ENCODE data around the gene FOXC1.

Gene FOXC1

DNA sequence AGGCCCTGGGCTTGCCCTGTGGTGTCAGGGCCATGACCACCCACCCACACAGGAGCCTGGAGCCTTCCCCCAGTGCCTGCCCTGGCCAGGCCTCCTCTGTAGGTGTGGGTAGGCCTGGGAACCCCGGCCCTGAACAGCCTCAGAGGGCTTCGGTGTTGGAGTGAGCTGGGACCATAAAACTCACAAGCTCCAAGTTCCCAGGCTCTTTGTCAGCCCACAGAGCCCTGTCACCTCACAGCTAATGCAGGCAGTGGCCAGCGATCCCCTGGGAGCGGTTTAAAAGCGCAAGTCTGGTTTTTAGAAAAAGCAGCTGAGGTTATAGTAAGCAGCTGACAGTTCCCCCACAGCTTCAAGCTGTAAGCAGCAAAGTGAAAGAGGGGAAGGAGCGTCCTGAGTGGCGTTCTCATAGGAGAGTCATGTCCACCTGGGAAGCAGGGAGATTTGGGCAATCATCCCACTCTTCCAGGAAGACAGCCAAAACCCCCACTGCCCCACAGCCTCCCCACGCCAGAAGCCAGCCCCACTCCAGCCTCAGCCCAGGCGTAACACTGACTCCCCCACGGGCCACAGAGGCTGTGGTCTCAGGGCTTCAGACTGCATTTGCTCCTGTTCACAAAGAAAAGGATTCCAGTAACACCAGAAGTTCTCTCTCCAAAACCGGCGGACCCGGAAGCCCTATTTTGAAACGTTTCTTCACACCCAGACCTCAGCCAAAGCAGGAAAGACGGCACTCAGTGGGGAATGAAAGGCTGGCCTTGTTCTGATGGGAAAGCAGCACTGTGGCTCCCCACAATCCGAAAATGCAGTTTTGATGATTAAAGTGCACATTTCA lies 34.3 kb upstream of the FOXC1 start:
- Histone ChIP-seq H3K36me3 (ENCODE audit: low read depth) (no peaks in the 10 kb centered on the region), H3K9me3 (ENCODE audit: severe bottlenecking) (no peaks in the 10 kb centered on the region), H3K4me1 (ENCODE audit: insufficient read depth, poor library complexity, severe bottlenecking) (no peaks in the 10 kb centered on the region), H3K27me3 (ENCODE audit: insufficient read depth, poor library complexity, severe bottlenecking) (no peaks in the 10 kb centered on the region), H3K4me3 (ENCODE audit: severe bottlenecking) (no peak overlapping the region), H3K27ac (ENCODE audit: poor library complexity, severe bottlenecking) (no peak overlapping the region)
- ATAC-seq (ENCODE audit: low read depth) (no peak), DNase-seq (ENCODE audit: low spot score) (no peak)
- TF ChIP-seq, protein P1, sequence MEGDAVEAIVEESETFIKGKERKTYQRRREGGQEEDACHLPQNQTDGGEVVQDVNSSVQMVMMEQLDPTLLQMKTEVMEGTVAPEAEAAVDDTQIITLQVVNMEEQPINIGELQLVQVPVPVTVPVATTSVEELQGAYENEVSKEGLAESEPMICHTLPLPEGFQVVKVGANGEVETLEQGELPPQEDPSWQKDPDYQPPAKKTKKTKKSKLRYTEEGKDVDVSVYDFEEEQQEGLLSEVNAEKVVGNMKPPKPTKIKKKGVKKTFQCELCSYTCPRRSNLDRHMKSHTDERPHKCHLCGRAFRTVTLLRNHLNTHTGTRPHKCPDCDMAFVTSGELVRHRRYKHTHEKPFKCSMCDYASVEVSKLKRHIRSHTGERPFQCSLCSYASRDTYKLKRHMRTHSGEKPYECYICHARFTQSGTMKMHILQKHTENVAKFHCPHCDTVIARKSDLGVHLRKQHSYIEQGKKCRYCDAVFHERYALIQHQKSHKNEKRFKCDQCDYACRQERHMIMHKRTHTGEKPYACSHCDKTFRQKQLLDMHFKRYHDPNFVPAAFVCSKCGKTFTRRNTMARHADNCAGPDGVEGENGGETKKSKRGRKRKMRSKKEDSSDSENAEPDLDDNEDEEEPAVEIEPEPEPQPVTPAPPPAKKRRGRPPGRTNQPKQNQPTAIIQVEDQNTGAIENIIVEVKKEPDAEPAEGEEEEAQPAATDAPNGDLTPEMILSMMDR (IDR thresholded peaks at IDR 0.05; ENCODE audit: poor library complexity, severe bottlenecking), result no peak

DNA sequence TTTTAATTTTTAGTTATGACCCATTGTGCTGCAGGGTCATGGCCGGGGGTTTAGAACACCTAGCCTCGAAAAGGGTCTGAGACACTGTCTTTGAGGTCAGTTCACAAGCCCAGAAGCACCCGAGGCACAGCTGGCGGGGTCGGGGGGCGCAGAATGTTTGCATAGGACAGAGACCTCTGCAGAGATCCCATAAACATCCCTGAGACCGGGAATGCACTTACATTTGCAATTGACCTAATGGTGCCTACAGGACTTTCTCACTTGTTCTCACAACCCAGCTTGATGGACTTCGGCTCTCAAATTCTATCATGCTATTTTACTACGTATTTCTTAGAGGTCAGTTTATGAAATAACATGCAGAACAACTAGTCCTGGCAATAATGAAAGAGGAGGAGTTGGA lies 33.5 kb upstream of the FOXC1 start:
- Histone ChIP-seq H3K4me3 (ENCODE audit: severe bottlenecking) (no peak overlapping the region), H3K27me3 (ENCODE audit: insufficient read depth, poor library complexity, severe bottlenecking) (no peaks in the 10 kb centered on the region), H3K27ac (ENCODE audit: poor library complexity, severe bottlenecking) (no peak overlapping the region), H3K4me1 (ENCODE audit: insufficient read depth, poor library complexity, severe bottlenecking) (no peaks in the 10 kb centered on the region), H3K36me3 (ENCODE audit: low read depth) (no peaks in the 10 kb centered on the region), H3K9me3 (ENCODE audit: severe bottlenecking) (no peaks in the 10 kb centered on the region)
- DNase-seq (ENCODE audit: low spot score), result no peak
- TF ChIP-seq, protein P1 (IDR thresholded peaks at IDR 0.05; ENCODE audit: poor library complexity, severe bottlenecking), result no peak
- no peak for ATAC-seq (ENCODE audit: low read depth)

DNA sequence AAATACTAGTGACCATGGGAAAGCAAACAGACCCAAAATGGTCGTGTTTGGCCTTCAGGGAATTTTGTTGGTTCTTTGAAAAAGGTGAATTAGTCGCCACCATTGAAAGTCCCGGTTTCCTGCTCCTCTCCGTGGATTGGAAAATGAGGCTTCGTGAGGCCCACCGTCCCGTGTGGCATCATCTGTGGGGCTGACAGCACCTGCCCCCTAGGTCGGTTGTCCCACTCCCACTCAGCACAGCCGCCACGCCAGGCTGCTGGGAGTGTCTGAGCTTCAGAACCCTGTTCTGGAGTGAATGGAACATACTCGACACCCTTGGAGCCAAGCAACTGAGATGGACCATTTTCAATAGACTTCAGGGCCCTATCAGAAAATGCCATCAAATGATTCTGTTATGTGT lies 33.0 kb upstream of the FOXC1 start:
- H3K27ac ChIP-seq (ENCODE audit: poor library complexity, severe bottlenecking), result no peak overlapping the region
- TF ChIP-seq, protein P1 (IDR thresholded peaks at IDR 0.05; ENCODE audit: poor library complexity, severe bottlenecking), result no peak
- ATAC-seq (ENCODE audit: low read depth) (no peak), DNase-seq (ENCODE audit: low spot score) (no peak)
- H3K9me3 ChIP-seq (ENCODE audit: severe bottlenecking), result no peaks in the 10 kb centered on the region
- no peaks in the 10 kb centered on the region for H3K27me3 ChIP-seq (ENCODE audit: insufficient read depth, poor library complexity, severe bottlenecking)
- no peak overlapping the region for H3K4me3 ChIP-seq (ENCODE audit: severe bottlenecking)
- H3K4me1 ChIP-seq (ENCODE audit: insufficient read depth, poor library complexity, severe bottlenecking), result no peaks in the 10 kb centered on the region
- no peaks in the 10 kb centered on the region for H3K36me3 ChIP-seq (ENCODE audit: low read depth)

DNA sequence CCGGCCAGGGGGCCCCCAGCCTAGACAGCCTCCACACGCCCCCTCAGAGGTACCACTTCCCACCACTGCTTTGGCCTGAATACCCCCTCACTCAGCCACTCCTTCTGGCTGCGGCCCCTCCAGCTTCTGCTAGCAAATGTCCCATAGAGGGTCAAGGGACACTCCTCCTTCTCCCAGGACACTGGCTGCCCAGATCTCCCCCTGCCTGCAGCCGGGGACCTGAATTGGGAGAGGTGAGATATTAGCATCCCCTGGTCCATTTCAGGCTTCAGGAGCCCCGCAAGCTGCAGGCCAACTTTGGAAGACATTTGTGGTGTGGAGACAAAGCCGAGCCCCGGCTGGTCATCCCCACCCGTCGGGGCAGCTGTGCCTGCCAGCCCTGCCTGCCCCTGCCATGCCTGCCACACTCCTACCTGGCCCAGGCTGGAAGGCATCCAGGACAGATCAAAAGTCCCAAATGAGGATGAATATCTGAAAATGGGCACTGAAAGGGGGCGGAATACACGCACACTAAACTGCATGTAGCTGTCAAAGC lies 32.5 kb upstream of the FOXC1 start:
- H3K4me1 ChIP-seq (ENCODE audit: insufficient read depth, poor library complexity, severe bottlenecking), result no peaks in the 10 kb centered on the region
- H3K4me3 ChIP-seq (ENCODE audit: severe bottlenecking), result no peak overlapping the region
- no peaks in the 10 kb centered on the region for H3K27me3 ChIP-seq (ENCODE audit: insufficient read depth, poor library complexity, severe bottlenecking)
- TF ChIP-seq, protein P1 (IDR thresholded peaks at IDR 0.05; ENCODE audit: poor library complexity, severe bottlenecking), result no peak
- no peak overlapping the region for H3K27ac ChIP-seq (ENCODE audit: poor library complexity, severe bottlenecking)
- ATAC-seq (ENCODE audit: low read depth) (no peak), DNase-seq (ENCODE audit: low spot score) (no peak)
- no peaks in the 10 kb centered on the region for H3K9me3 ChIP-seq (ENCODE audit: severe bottlenecking)
- no peaks in the 10 kb centered on the region for H3K36me3 ChIP-seq (ENCODE audit: low read depth)
